Natural killer cell (primary cell): Measurements from ENCODE around the gene CPPED1. TPM values are rescaled to one million over a fixed set of nuclear protein-coding genes. Genes with fewer than 3 reads are reported as not detected.

Experiments used
- ATAC-seq, 3 donors: fragments of 150-1000 bp in 2 of 3; fragments of 200-7000 bp in 1 of 3; cut with Tn5 transposase; 1 replicate in 1 of 3; 2 replicates in 2 of 3; pipeline ENCODE4 v1.10.0; 2021; ENCODE audit warnings: mild to moderate bottlenecking in 2 of 3, moderate library complexity in 2 of 3
- DNase-seq, 2 donors: peaks; one replicate each; pipeline versions ENCODE4 v3.0.0 to v3.0.0-alpha.2; 2013 to 2021; ENCODE audit warnings: mixed read lengths in 1 of 2
- H3K27ac ChIP-seq: one replicate; pipeline ENCODE4 v1.5.1; 2013; ENCODE audit warnings: mild to moderate bottlenecking, low read length
- H3K27me3 ChIP-seq: one replicate; pipeline ENCODE4 v1.6.1; 2013; ENCODE audit warnings: low read length; ENCODE audit not compliant: control insufficient read depth, insufficient read depth
- H3K36me3 ChIP-seq: one replicate; pipeline ENCODE4 v1.6.1; 2013; ENCODE audit warnings: low read length; ENCODE audit not compliant: control insufficient read depth, insufficient read depth
- H3K4me1 ChIP-seq: one replicate; pipeline ENCODE4 v1.6.1; 2013; ENCODE audit warnings: low read length; ENCODE audit not compliant: control insufficient read depth, insufficient read depth
- H3K4me3 ChIP-seq: one replicate; pipeline ENCODE4 v1.5.1; 2013; ENCODE audit warnings: low read length
- H3K9me3 ChIP-seq: one replicate; pipeline ENCODE4 v1.6.1; 2013; ENCODE audit warnings: low read length; ENCODE audit not compliant: control insufficient read depth, insufficient read depth
- H3K27ac Mint-ChIP-seq, 2 donors: one replicate each; pipeline ENCODE4 v1.8.0; 2022; ENCODE audit warnings: mild to moderate bottlenecking in 2 of 2, mixed read lengths in 2 of 2, moderate library complexity in 1 of 2
- H3K27me3 Mint-ChIP-seq, 2 donors: one replicate each; pipeline ENCODE4 v1.8.0; 2022; ENCODE audit warnings: low read depth in 2 of 2, mixed read lengths in 2 of 2
- H3K36me3 Mint-ChIP-seq: one replicate; pipeline ENCODE4 v1.8.0; 2022; ENCODE audit warnings: mixed read lengths
- H3K4me1 Mint-ChIP-seq, 2 donors: one replicate each; pipeline ENCODE4 v1.8.0; 2022; ENCODE audit warnings: mixed read lengths in 2 of 2
- H3K4me3 Mint-ChIP-seq: one replicate; pipeline ENCODE4 v1.8.0; 2022; ENCODE audit warnings: mild to moderate bottlenecking, moderate library complexity, mixed read lengths
- H3K9me3 Mint-ChIP-seq, 2 donors: one replicate each; pipeline ENCODE4 v1.8.0; 2022; ENCODE audit warnings: mixed read lengths in 2 of 2
- CTCF ChIP-seq: fragments of 200-600 bp; IDR thresholded peaks from one replicate; pipeline ENCODE4 v1.8.0; 2022; ENCODE audit warnings: antibody characterized with exemption
- WGBS: methylation state at CpG from one replicate; pipeline ENCODE4 v1.1.7; 2013; ENCODE audit warnings: missing lambda C conversion rate; ENCODE audit not compliant: insufficient coverage; 5-methylcytosine and 5-hydroxymethylcytosine counted together
- intact Hi-C: fragments of 100-400 bp; cut with micrococcal nuclease; formaldehyde crosslinking; loops from one replicate; pipeline ENCODE4 v1.14.2; 2022
- total RNA-seq, 4 donors: library from RNA; stranded (reverse); fragments of 120-200 nt in 1 of 4; gene quantifications; one replicate each; pipeline versions ENCODE4 v1.2.3 to v1.2.4, GENCODE V29; 2013 to 2022

CPPED1 gene
- total RNA-seq, 3 donors from 2014 or later (not counting 1 experiment from before 2014, with no cell fraction given) = 10.3 to 18.3 (median 16.4) TPM

GRCh38 chr16:12760819-12761611 is 42.7 kb downstream of the CPPED1 start:
- no peak for ATAC-seq
- H3K36me3 ChIP-seq = no peaks in the 10 kb centered on the region

DNA sequence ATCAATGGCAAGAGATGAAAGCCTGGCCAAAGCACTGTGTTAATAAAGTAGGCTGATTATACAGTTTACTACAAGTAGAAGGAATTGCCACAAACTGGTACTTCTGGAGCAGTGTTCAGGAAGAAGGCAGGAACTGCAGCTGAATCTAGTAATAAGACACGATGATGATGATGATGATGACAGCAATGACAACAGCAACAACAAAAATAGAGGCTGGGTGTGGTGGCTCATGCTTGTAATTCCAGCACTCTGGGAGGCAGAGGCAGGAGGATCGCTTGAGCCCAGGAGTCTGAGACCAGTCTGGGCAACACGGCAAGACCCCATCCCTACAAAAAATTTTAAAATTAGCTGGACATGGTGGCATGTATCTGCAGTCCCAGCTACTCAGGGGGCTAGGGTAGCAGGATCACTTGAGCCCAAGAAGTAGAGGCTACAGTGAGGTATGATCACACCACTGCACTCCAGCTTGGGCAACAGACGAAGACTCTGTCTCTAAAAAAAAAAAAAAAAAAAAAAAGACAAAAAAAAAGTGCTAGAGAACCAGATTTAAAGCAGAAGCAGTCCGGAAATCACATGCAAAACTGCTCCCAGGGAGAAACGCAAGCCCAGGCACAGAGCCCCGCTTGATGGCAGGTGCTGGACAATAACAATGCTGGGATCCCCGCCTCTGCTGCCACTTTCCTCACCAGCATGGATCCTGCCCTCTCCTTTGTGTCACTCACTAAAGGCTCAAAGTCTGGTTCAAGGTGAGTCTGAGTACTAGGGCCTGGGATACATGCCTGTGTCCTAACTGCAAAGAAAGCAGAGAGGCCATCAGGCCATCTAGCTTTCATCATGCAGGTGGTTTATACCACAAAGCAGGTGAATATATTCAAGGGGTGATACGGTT is 44.8 kb downstream of the CPPED1 start:
- DNase-seq = no peak
- Histone ChIP-seq H3K27me3 (no peaks in the 10 kb centered on the region), H3K36me3 (no peaks in the 10 kb centered on the region), H3K4me1 (no peaks in the 10 kb centered on the region), H3K27ac (no peak overlapping the region), H3K9me3 (no peaks in the 10 kb centered on the region), H3K4me3 (no peak overlapping the region)
- Mint-ChIP-seq H3K36me3 (no peaks in the 10 kb centered on the region), H3K9me3 (no peaks in the 10 kb centered on the region), H3K27me3 (no peaks in the 10 kb centered on the region), H3K4me1 (no peaks in the 10 kb centered on the region), H3K27ac (no peak overlapping the region), H3K4me3 (no peak overlapping the region)
- TF ChIP-seq CTCF = no peak
- no peak for ATAC-seq
- intact Hi-C loops = no loop called here
- 91% methylated on average over 9 of the region's 9 CpGs for WGBS

More at GRCh38 chr16:12760819-12761611, 42.7 kb downstream of the CPPED1 start:
- Histone ChIP-seq H3K9me3 (no peaks in the 10 kb centered on the region), H3K27ac (no peak overlapping the region), H3K4me1 (no peaks in the 10 kb centered on the region), H3K4me3 (no peak overlapping the region), H3K27me3 (no peaks in the 10 kb centered on the region)
- Mint-ChIP-seq H3K27me3 (no peaks in the 10 kb centered on the region), H3K4me3 (no peak overlapping the region), H3K9me3 (no peaks in the 10 kb centered on the region), H3K27ac (no peak overlapping the region), H3K36me3 (no peaks in the 10 kb centered on the region), H3K4me1 (no peaks in the 10 kb centered on the region)
- DNase-seq = no peak
- TF ChIP-seq CTCF = no peak
- WGBS = 94% methylated on average over 10 of the region's 12 CpGs
- intact Hi-C loops = no loop called here

GRCh38 chr16:12758031-12758669 is 45.5 kb downstream of the CPPED1 start:
- WGBS = 92% methylated on average over 5 of the region's 5 CpGs
- no peaks in the 10 kb centered on the region for H3K27me3 ChIP-seq
- no peak for TF ChIP-seq CTCF
- H3K27ac ChIP-seq = no peak overlapping the region
- no peaks in the 10 kb centered on the region for H3K27me3 Mint-ChIP-seq
- H3K4me1 ChIP-seq = no peaks in the 10 kb centered on the region
- no peaks in the 10 kb centered on the region for H3K9me3 ChIP-seq
- H3K4me3 ChIP-seq = no peak overlapping the region
- DNase-seq (no peak), ATAC-seq (no peak)
- H3K4me3 Mint-ChIP-seq = no peak overlapping the region
- H3K4me1 Mint-ChIP-seq = peaks cover 0 to 5% of the 10 kb centered on the region in 2 donors
- no peaks in the 10 kb centered on the region for H3K36me3 ChIP-seq
- no peaks in the 10 kb centered on the region for H3K36me3 Mint-ChIP-seq
- H3K9me3 Mint-ChIP-seq = no peaks in the 10 kb centered on the region
- intact Hi-C loops = no loop called here
- no peak overlapping the region for H3K27ac Mint-ChIP-seq
